IPS DF 6.9 (cell line): ENCODE data around the gene GKN2.

Experiments
- DNase-seq: peaks from one replicate; pipeline ENCODE4 v3.0.0-alpha.2; 2013; ENCODE audit warnings: low read depth, low spot score
- H3K27ac ChIP-seq: one replicate; pipeline ENCODE4 v1.5.1; 2013; ENCODE audit warnings: low read length, control low read depth
- H3K27me3 ChIP-seq: 2 replicates; pipeline ENCODE4 v1.6.1; 2013; ENCODE audit warnings: mild to moderate bottlenecking, low read length; ENCODE audit not compliant: control insufficient read depth, insufficient read depth
- H3K36me3 ChIP-seq: 2 replicates; pipeline ENCODE4 v1.6.1; 2013; ENCODE audit warnings: low read length; ENCODE audit not compliant: control insufficient read depth, insufficient read depth
- H3K4me1 ChIP-seq: 2 replicates; pipeline ENCODE4 v1.6.1; 2013; ENCODE audit warnings: low read length; ENCODE audit not compliant: control insufficient read depth, insufficient read depth
- H3K4me3 ChIP-seq: 2 replicates; pipeline ENCODE4 v1.5.1; 2013; ENCODE audit warnings: mild to moderate bottlenecking, low read length
- H3K9me3 ChIP-seq: 2 replicates; pipeline ENCODE4 v1.6.1; 2013; ENCODE audit warnings: low read length, inconsistent platforms; ENCODE audit not compliant: control insufficient read depth, insufficient read depth
- WGBS: extraction: QIAGEN DNeasy Blood & Tissue Kit; methylation state at CpG from one replicate; pipeline ENCODE4 v1.1.7; 2013; ENCODE audit warnings: mixed read lengths, missing lambda C conversion rate; ENCODE audit not compliant: insufficient read length, insufficient coverage; 5-methylcytosine and 5-hydroxymethylcytosine counted together

The GKN2 gene

GRCh38 chr2:68978098-68978497 is 25.4 kb upstream of the GKN2 start:
- no peak for DNase-seq
- WGBS: 100% methylated on average over 1 of the region's 3 CpGs
- Histone ChIP-seq H3K27ac (no peak overlapping the region), H3K9me3 (no peaks in the 10 kb centered on the region), H3K27me3 (no peaks in the 10 kb centered on the region), H3K4me1 (no peaks in the 10 kb centered on the region), H3K36me3 (no peaks in the 10 kb centered on the region), H3K4me3 (no peak overlapping the region)

DNA sequence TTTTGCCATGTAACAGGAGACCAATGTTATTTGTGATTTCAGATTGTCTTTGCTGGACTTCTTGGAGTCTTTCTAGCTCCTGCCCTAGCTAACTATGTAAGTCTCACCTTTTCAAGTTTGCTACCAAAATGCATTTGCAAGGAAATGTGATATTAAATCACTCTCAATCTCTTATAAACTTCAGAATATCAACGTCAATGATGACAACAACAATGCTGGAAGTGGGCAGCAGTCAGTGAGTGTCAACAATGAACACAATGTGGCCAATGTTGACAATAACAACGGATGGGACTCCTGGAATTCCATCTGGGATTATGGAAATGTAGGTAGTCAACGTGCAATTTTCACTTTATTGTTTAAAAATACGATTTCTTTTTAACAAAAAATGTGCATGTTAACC is 24.8 kb upstream of the GKN2 start:
- Histone ChIP-seq H3K27me3 (no peaks in the 10 kb centered on the region), H3K27ac (no peak overlapping the region), H3K9me3 (no peaks in the 10 kb centered on the region), H3K4me1 (no peaks in the 10 kb centered on the region), H3K4me3 (no peak overlapping the region), H3K36me3 (no peaks in the 10 kb centered on the region)
- no CpG with 5 or more reads among the region's 4 CpGs for WGBS
- no peak for DNase-seq

GRCh38 chr2:68975844-68976243 is 23.2 kb upstream of the GKN2 start:
- Histone ChIP-seq H3K9me3 (no peaks in the 10 kb centered on the region), H3K4me1 (no peaks in the 10 kb centered on the region), H3K27ac (no peak overlapping the region), H3K27me3 (no peaks in the 10 kb centered on the region), H3K4me3 (no peak overlapping the region), H3K36me3 (no peaks in the 10 kb centered on the region)
- WGBS: no CpG with 5 or more reads among the region's 2 CpGs
- no peak for DNase-seq

DNA sequence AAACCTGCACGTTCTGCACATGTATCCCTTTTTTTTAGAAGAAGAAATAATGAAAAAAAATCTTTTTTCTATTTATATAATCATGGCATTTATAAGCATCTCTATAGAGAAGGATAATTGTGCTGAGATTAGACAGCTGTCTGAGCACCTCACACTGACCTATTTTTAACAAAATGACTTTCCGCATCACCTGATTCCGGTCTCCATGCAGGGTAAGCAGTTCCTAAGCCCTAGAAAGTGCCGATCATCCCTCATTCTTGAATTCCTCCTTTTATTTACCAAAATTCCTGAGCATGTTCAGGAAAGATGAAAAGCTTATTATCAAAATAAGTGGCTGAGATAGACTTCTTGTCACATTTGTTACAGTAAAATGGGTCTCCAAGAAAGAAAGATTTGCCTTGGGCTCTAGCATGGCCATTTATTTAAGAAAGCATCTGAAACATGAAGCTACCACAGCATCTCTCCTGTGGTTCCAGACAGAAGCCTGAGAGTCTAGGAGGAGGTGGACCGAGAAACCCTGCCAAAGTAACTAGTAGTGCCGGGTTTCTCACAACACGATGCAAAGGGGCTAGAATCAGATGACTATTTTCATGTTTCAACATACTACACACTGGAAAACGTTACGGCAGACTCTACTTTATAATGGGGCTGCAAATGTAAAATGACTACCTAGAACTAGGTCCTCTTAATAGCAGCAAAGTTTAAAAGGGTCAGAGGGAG is 22.4 kb upstream of the GKN2 start:
- Histone ChIP-seq H3K4me1 (no peaks in the 10 kb centered on the region), H3K27me3 (no peaks in the 10 kb centered on the region), H3K27ac (no peak overlapping the region), H3K36me3 (no peaks in the 10 kb centered on the region), H3K4me3 (no peak overlapping the region), H3K9me3 (no peaks in the 10 kb centered on the region)
- no peak for DNase-seq
- no CpG with 5 or more reads among the region's 9 CpGs for WGBS

DNA sequence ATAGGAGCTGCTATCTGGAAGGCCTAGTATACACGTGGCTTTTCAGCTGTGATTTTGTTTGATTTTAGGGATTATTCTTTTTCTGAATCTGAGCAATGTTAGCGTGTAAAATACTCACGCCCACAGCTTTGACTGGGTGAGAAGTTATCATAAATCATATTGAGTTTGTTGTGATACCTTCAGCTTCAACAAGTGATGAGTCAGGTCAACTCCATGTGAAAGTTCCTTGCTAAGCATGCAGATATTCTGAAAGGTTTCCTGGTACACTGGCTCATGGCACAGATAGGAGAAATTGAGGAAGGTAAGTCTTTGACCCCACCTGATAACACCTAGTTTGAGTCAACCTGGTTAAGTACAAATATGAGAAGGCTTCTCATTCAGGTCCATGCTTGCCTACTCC is 21.6 kb upstream of the GKN2 start, which contains the start of gene GKN1:
Gene GKN1, plus strand, starts transcription at position 386 of the 400 bp plus-strand sequence. CDS start 42 bp downstream, outside the sequence.
- Histone ChIP-seq H3K4me3 (no peak within 1 kb of the TSS), H3K36me3 (no peaks in the 10 kb centered on the region), H3K4me1 (no peaks in the 10 kb centered on the region), H3K27me3 (no peaks in the 10 kb centered on the region), H3K9me3 (no peaks in the 10 kb centered on the region), H3K27ac (no peak within 1 kb of the TSS)
- no peak for DNase-seq
- WGBS: no CpG with 5 or more reads among the region's 3 CpGs

- no CpG with 5 or more reads among the region's 5 CpGs for WGBS
- DNase-seq: no peak
- H3K27ac ChIP-seq: no peak overlapping the region
- H3K4me1 ChIP-seq: no peaks in the 10 kb centered on the region
- no peaks in the 10 kb centered on the region for H3K9me3 ChIP-seq
- H3K36me3 ChIP-seq: no peaks in the 10 kb centered on the region
- no peak overlapping the region for H3K4me3 ChIP-seq
- no peaks in the 10 kb centered on the region for H3K27me3 ChIP-seq
Measured at GRCh38 chr2:68971591-68972231, 19.0 kb upstream of the GKN2 start.

- H3K27ac ChIP-seq: no peak overlapping the region
Measured at GRCh38 chr2:68970566-68971265, 18.0 kb upstream of the GKN2 start.

DNA sequence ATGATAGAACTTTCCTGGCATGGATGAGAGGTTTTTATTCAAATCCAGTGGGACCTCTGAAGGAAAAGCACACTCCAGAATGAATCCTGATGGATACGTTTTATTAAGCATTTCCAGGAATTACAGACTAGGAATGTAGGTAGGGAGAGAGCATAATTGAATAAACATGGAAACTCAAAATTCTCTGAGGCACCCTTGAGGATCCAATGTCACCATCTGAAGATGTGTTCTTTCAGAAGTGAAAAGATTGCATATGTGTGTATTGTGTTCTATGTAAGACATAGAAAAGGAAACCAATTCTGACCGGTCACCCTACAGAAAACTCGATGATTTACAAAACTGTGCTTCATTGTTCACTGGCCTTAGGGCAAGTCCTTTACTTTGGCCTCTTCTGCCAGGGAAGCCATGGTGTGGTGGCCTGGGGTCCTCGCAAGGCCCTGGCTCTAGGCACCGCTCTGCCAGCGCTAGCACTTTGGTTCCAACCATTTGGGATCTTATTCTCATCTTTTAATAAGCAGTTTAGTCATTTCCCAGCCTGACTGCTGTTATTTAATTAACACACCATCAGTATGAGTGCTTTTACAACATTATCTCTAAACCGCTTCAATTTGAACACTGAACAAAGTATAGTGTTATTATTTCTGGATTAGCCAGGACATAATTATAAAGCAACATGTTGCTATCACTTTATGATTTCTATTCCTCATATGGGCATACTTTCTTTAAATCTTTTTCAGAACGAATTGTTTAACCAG is 17.2 kb upstream of the GKN2 start:
- Histone ChIP-seq H3K27me3 (no peaks in the 10 kb centered on the region), H3K4me1 (no peaks in the 10 kb centered on the region)

More at GRCh38 chr2:68970566-68971265, 18.0 kb upstream of the GKN2 start:
- no peak overlapping the region for H3K4me3 ChIP-seq
- no peaks in the 10 kb centered on the region for H3K9me3 ChIP-seq
- no peaks in the 10 kb centered on the region for H3K4me1 ChIP-seq
- no peak for DNase-seq
- no peaks in the 10 kb centered on the region for H3K27me3 ChIP-seq
- no CpG with 5 or more reads among the region's 8 CpGs for WGBS
- H3K36me3 ChIP-seq: no peaks in the 10 kb centered on the region

DNA sequence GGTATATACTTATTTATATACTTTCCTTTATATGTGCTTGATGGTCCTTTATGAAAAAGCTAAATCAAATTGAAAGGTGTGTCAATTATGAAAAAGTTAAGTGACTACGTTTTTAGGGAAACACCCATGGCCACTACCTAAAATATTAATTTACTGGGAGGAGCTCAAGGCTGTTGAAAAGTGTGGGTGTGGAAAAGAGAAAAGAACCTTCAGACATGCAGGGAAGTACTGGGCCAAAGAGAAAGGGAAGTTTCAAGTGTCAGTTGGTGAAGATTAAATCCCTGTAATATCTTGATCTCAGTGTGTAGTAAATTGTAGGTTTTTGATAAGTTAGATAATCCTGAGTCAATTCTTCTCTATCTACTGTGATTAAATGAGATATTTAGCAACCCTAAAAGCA is 15.5 kb upstream of the GKN2 start:
- no CpG with 5 or more reads among the region's 1 CpG for WGBS
- H3K36me3 ChIP-seq: no peaks in the 10 kb centered on the region
- H3K4me3 ChIP-seq: no peak overlapping the region
- H3K4me1 ChIP-seq: no peaks in the 10 kb centered on the region
- no peak for DNase-seq
- no peak overlapping the region for H3K27ac ChIP-seq
- H3K27me3 ChIP-seq: no peaks in the 10 kb centered on the region
- no peaks in the 10 kb centered on the region for H3K9me3 ChIP-seq

More for the DNA sequence above, 17.2 kb upstream of the GKN2 start:
- H3K27ac ChIP-seq: no peak overlapping the region
- no peak overlapping the region for H3K4me3 ChIP-seq
- no CpG with 5 or more reads among the region's 8 CpGs for WGBS
- DNase-seq: no peak
- H3K36me3 ChIP-seq: no peaks in the 10 kb centered on the region
- H3K9me3 ChIP-seq: no peaks in the 10 kb centered on the region

DNA sequence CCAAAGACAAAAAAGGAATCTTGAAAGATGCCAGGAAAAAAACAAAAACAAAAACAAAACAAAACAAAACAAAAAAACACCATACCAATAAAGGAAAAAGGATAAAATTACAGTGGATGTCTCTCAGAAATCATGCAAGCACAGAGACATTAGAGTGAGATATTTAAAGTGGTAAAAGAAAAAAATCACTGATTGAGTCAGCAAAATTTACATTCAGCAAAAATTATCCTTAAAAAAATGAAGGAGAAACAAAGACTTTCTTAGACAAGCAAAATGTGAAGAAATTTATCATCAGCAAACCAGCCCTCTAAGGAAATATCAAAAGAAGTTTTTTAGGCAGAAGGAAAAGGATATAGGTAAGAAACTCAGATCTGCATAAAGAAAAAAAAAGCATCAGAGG is 11.6 kb upstream of the GKN2 start:
- DNase-seq: no peak
- Histone ChIP-seq H3K27ac (no peak overlapping the region), H3K36me3 (no peaks in the 10 kb centered on the region), H3K4me1 (no peaks in the 10 kb centered on the region), H3K9me3 (no peaks in the 10 kb centered on the region), H3K4me3 (no peak overlapping the region), H3K27me3 (no peaks in the 10 kb centered on the region)
